GM12892 (cell line): ENCODE measurements around the gene IGFL2.

Experiments used
- POLR2A ChIP-seq: IDR thresholded peaks from 2 replicates; pipeline ENCODE4 v1.6.1; 2011; ENCODE audit warnings: low read depth, low read length, control low read depth
- POLR2AphosphoS5 ChIP-seq: IDR thresholded peaks from 2 replicates; pipeline ENCODE4 v1.6.1; 2011; ENCODE audit warnings: low read depth, low read length, control low read depth
- TAF1 ChIP-seq: IDR thresholded peaks from 2 replicates; pipeline ENCODE4 v1.6.1; 2011; ENCODE audit warnings: low read depth, mild to moderate bottlenecking, control low read depth, low read length, borderline replicate concordance

DNA sequence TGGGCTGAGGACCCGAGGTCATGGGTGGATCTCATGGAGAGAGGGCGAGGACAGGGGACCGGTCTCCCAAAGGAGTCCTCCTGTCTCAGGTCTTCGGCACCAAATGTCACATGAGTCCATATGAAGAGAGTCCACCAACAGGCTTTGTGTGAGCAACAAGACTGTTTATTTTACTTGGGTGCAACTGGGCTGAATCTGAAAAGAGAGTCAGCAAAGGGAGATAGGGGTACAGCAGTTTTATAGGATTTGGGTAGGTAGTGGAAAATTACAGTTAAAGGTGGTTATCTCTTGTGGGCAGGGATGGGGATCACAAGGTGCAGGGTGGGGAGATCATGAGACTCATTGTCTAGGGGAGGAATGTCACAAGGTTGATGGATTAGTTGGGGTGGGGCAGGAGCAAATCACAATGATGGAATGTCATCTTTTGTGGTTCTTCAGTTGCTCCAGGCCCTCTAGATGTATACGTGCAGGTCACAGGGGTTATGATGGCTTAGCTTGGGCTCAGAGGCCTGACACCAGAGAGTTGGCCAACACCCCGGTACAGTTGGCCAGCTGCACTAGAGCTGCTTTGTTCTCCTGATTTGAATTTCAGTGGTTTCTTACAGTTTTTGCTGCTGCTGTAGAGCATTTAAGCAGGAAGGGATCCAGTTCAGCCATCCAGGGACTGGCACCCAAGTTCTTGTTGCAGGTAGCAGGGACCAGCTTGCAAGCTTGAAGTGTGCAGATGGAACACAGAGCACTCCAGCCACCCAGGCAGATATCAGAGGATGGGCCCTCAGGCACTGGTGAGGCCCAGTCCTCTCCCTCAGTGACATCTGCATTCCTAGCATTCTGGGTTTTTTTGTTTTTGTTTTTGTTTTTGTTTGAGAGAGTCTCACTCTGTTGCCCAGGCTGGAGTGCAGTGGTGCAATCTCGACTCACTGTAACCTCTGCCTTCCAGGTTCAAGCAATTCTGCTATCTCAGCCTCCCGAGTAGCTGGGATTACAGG lies 55.1 kb downstream of the IGFL2 start:
- TF ChIP-seq POLR2AphosphoS5 (no peak), POLR2A (no peak), TAF1 (no peak)
